ENCODE data around the gene BCAR3.

BCAR3 gene

DNA sequence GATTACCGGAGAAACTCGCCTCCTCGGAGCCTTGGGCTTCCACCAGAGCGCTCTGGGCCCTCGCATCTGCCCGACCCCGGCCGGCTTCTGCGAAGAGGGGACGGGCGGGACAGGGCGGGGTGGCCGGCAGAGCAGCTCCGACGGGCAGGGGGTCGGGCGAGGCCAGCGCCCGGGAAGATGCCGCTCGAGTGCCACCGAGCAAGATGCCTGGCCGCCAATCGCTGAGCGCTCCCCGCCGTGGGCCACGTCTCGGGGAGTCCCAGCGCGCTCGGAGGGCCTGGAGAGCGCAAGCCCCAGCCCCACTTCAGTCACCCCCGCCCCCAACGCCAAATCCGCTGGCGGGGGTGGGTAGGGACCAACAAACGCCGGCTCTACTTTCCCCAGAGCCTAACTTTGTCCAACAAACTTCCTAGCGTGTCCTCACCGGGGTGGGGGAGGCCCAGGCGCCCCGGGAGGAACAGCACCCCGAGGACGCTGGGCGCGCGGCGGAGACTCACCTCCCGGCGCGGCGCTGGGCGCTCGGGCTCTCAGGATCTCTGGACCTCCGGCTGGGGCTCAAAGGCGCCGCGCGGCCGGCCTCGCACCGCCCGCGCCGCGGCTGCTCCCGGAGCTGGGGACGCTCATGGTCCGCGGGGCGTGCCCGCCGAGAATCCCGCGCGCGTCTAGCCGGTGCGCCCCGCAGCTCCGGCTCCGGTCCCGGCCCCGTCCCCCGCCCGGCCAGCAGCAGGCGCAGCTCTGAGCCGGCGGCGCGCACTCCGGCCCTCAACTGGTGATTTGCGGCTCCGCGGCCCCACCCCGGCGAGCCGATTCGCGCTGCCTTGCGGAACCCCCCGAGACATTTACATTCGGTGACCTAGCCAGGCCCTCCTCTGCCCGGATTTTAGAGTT, at the start of gene BCAR3:
Gene BCAR3, minus strand, starts transcription at position 737 of the 888 bp plus-strand sequence. CDS start 6,907 bp downstream, outside the sequence.
- no peak for DNase-seq (ENCODE audit: low read depth)
- H3K4me3 ChIP-seq (ENCODE audit: low read depth, low read length), result peak within 1 kb of the TSS; percentile 84
- in situ Hi-C loops (cut with HindIII; ENCODE audit: low sequenced_read_pairs), result no loop called here
- TF ChIP-seq, protein P1, sequence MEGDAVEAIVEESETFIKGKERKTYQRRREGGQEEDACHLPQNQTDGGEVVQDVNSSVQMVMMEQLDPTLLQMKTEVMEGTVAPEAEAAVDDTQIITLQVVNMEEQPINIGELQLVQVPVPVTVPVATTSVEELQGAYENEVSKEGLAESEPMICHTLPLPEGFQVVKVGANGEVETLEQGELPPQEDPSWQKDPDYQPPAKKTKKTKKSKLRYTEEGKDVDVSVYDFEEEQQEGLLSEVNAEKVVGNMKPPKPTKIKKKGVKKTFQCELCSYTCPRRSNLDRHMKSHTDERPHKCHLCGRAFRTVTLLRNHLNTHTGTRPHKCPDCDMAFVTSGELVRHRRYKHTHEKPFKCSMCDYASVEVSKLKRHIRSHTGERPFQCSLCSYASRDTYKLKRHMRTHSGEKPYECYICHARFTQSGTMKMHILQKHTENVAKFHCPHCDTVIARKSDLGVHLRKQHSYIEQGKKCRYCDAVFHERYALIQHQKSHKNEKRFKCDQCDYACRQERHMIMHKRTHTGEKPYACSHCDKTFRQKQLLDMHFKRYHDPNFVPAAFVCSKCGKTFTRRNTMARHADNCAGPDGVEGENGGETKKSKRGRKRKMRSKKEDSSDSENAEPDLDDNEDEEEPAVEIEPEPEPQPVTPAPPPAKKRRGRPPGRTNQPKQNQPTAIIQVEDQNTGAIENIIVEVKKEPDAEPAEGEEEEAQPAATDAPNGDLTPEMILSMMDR (IDR thresholded peaks at IDR 0.05; ENCODE audit: low read depth, low read length, missing control alignments), result peak; percentile 28

DNA sequence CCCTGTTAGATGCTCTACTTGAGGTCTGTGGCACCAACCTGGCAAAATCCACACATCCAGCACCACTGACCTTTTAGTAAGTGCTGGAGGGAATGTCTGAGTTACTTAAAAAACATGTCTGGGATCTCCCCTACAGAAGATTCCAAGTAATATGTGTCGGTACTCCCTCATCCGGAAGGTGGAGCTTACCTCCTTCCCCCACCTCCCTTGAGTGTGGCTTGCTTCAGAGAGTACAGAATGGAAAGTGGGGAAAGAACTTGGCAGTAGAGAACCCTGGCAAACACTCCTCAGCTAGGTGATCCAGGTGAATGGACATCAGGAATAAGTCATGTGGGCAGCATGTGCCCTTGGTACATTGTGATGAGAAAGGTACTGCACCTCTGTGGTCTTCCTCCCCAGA, 49.0 kb upstream of the BCAR3 start:
- DNase-seq (ENCODE audit: low read depth), result no peak
- no peak overlapping the region for H3K4me3 ChIP-seq (ENCODE audit: low read depth, low read length)
- TF ChIP-seq, protein P1 (IDR thresholded peaks at IDR 0.05; ENCODE audit: low read depth, low read length, missing control alignments), result no peak
- in situ Hi-C loops (cut with HindIII; ENCODE audit: low sequenced_read_pairs), result no loop called here

DNA sequence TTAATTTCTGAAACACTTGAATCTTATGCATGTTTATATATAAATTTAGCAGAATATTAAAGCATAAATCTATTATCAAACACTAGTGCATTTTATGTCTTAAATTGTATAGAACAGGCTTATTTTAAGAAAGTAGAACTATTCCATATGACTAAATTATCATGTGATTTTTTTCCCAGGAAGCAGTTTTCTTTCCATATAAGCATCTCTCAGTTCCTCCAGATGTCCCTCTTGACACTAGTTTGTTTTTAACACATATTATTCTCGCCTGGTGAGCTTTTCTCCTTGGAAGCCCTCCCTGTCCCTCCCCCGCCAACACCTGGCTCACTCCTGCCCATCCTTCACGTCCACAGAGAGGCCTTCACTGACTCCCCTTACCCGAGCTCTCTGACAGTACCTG, 48.3 kb upstream of the BCAR3 start:
- in situ Hi-C loops (cut with HindIII; ENCODE audit: low sequenced_read_pairs), result no loop called here

DNA sequence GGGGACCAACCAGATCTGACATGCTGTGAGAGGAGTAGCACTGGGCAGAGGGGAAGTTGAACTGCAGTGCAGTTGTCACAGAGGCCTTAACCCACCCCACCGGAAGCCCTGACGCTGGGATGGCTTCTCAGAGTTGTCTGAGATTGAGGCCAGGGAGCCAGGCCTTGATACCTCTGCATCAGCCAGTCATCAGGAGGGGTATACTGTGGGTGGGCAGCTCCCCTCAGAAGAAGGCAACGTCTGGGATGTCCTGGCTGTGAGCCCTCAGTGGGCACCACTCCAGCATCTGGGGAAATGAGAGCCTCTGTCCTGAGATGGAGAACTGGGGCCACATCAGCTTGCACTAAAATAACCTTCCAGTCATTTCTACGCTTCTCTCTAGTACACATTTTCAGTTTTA, 47.9 kb upstream of the BCAR3 start:
- TF ChIP-seq, protein P1 (IDR thresholded peaks at IDR 0.05; ENCODE audit: low read depth, low read length, missing control alignments), result no peak
- no peak overlapping the region for H3K4me3 ChIP-seq (ENCODE audit: low read depth, low read length)
- DNase-seq (ENCODE audit: low read depth), result no peak
- in situ Hi-C loops (cut with HindIII; ENCODE audit: low sequenced_read_pairs), result no loop called here

More for the DNA sequence above, 48.3 kb upstream of the BCAR3 start:
- H3K4me3 ChIP-seq (ENCODE audit: low read depth, low read length), result no peak overlapping the region
- DNase-seq (ENCODE audit: low read depth), result no peak
- TF ChIP-seq, protein P1 (IDR thresholded peaks at IDR 0.05; ENCODE audit: low read depth, low read length, missing control alignments), result no peak

DNA sequence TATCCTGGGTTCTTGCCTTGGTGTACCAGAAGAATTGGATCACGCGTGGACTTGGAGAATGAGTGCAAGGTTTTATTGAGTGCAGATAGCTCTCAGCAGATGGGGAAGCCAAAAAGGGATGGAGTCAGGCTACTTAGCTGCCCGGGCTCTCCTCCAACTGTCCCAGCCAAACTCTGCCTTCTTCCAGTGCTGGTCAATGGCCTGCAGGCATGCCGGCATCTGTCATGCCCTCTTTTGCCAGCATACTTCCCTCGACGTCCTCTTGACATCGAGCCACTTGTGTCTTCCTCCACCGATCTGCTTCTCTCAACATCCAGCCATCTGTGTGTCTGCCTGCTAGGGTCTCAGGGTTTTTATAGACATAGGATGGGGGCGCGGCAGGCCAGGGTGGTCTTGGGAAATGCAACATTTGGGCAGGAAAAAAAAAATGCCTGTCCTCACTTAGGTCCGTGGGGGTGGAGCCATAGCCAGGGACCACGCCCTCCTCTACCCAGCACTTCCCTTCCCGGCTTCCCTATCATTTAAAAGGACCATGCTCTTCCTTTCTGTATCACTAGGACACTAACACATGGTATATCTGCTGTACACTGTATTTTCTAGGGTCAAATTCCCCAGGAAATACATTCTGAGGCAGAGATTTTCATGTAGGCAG, 47.0 kb upstream of the BCAR3 start:
- DNase-seq (ENCODE audit: low read depth), result no peak
- no peak overlapping the region for H3K4me3 ChIP-seq (ENCODE audit: low read depth, low read length)
- in situ Hi-C loops (cut with HindIII; ENCODE audit: low sequenced_read_pairs), result no loop called here
- TF ChIP-seq, protein P1 (IDR thresholded peaks at IDR 0.05; ENCODE audit: low read depth, low read length, missing control alignments), result no peak

DNA sequence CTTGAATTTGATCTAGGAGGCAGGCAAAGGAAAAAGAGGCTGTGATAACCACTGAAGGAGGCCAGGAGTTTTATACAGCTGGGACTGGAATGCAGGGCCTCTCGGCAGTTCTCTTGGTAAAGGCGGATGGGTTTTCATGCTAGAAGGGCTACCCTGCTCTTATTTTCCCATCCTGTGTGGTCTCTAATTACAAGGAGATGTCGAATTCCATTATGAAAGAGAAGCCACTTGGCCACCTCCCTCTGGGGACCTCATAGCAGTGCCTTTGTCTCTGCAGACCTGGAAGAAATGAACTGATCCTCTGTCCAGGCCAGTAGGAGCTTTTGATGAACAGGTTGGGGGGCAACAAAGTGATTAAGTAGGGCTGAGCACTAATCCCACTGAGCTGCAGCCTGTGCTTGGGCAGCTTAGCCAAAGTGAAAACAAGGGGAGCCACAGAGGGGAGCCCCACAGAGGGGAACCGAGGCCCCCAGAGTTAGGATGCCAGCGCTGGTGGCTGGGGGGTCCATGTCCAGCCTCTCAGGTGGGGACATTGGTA, 42.2 kb upstream of the BCAR3 start:
- in situ Hi-C loops (cut with HindIII; ENCODE audit: low sequenced_read_pairs), result no loop called here
- DNase-seq (ENCODE audit: low read depth), result no peak
- TF ChIP-seq, protein P1 (IDR thresholded peaks at IDR 0.05; ENCODE audit: low read depth, low read length, missing control alignments), result no peak
- no peak overlapping the region for H3K4me3 ChIP-seq (ENCODE audit: low read depth, low read length)
